K562 (cell line): Measurements from ENCODE around the gene TMEM144. TPM values are rescaled to one million over a fixed set of nuclear protein-coding genes. Genes with fewer than 3 reads are reported as not detected.
A peak's percentile ranks its signal among the peaks of the same experiment; 100 is the strongest.

Experiments
- CBFA2T2 ChIP-seq: fragments of 450-650 bp; conservative IDR thresholded peaks from 2 replicates; pipeline ENCODE4 v1.6.1; 2017; ENCODE audit warnings: mild to moderate bottlenecking
- ELF1 ChIP-seq: fragments of 200-800 bp; sonication (Bioruptor generic); IDR thresholded peaks from 2 replicates; pipeline ENCODE4 v1.6.1; 2016; ENCODE audit warnings: missing genetic modification characterization, missing compliant biosample characterization
- ELF4 ChIP-seq: fragments of 450-650 bp; formaldehyde crosslinking; IDR thresholded peaks from 2 replicates; pipeline ENCODE4 v1.4.0; 2022; ENCODE audit warnings: missing genetic modification characterization
- EZH2 ChIP-seq: IDR thresholded peaks from 2 replicates; pipeline ENCODE4 v1.6.1; 2012; ENCODE audit warnings: low read depth, mild to moderate bottlenecking, inconsistent platforms, low read length, borderline replicate concordance
- HNRNPK ChIP-seq: fragments of 200-400 bp; formaldehyde crosslinking; IDR thresholded peaks from one replicate; pipeline ENCODE4 v1.6.1; 2018; ENCODE audit warnings: mild to moderate bottlenecking, low read depth, low read length; ENCODE audit not compliant: poor library complexity, severe bottlenecking
- KDM2B ChIP-seq: fragments of 250-450 bp; sonication (Bioruptor Pico); IDR thresholded peaks from 2 replicates; pipeline ENCODE4 v1.8.0; 2021; ENCODE audit warnings: mild to moderate bottlenecking, moderate library complexity
- NFXL1 ChIP-seq: fragments of 450-650 bp; formaldehyde crosslinking; IDR thresholded peaks from 2 replicates; pipeline ENCODE4 v1.4.0; 2021; ENCODE audit warnings: mild to moderate bottlenecking
- POLR2AphosphoS2 ChIP-seq: IDR thresholded peaks from 2 replicates; pipeline ENCODE4 v1.6.1; 2012; ENCODE audit warnings: low read length, improper control_type of control experiment
- RNF2 ChIP-seq: sonication (generic); IDR thresholded peaks from 2 replicates; pipeline ENCODE4 v1.6.1; 2016
- SIN3B ChIP-seq: fragments of 450-650 bp; IDR thresholded peaks from 2 replicates; pipeline ENCODE4 v1.6.1; 2017; ENCODE audit warnings: low read depth, mild to moderate bottlenecking, moderate library complexity
- ZBTB7A ChIP-seq: IDR thresholded peaks from 2 replicates; pipeline ENCODE4 v1.6.1; 2011; ENCODE audit warnings: low read depth, mild to moderate bottlenecking, low read length, moderate library complexity, borderline replicate concordance; ENCODE audit not compliant: control insufficient read depth
- ZNF644 ChIP-seq: fragments of 200-800 bp; sonication (Bioruptor generic); IDR thresholded peaks from 2 replicates; pipeline ENCODE4 v1.6.1; 2016; ENCODE audit warnings: low read depth, missing genetic modification characterization, missing compliant biosample characterization
- ZNF75A ChIP-seq: fragments of 450-650 bp; formaldehyde crosslinking; IDR thresholded peaks from 2 replicates; pipeline ENCODE4 v1.4.0; 2020; ENCODE audit warnings: mild to moderate bottlenecking
- ZNF778 ChIP-seq: fragments of 450-650 bp; formaldehyde crosslinking; IDR thresholded peaks from 2 replicates; pipeline ENCODE4 v1.4.0; 2020; ENCODE audit warnings: mild to moderate bottlenecking, moderate library complexity
- polyA plus RNA-seq, 8 experiments: library from polyadenylated mRNA; depleted of rRNA in 4 of 8; stranded (reverse) in 5 of 8; unstranded in 3 of 8; fragments of >200 nt; fragmentation: Nextera tagmentation in 2 of 8; fragmentation: Illumina TruSeq in 1 of 8; extraction: Ambion mirVana in 2 of 8; extraction: Trizol in 1 of 8; gene quantifications; 2 replicates each; pipeline versions ENCODE4 v1.2.1 to v1.2.3, GENCODE V29; 2011 to 2014; ENCODE audit warnings: inconsistent platforms in 1 of 8, missing spikeins in 1 of 8
- total RNA-seq, 7 experiments: library from RNA; depleted of rRNA in 6 of 7; stranded (reverse); fragments of >200 nt in 6 of 7; fragmentation: Illumina TruSeq in 2 of 7; extraction: Trizol in 2 of 7; gene quantifications; 2 replicates each; pipeline versions ENCODE4 v1.2.1 to v1.2.3, GENCODE V29; 2011 to 2021; ENCODE audit warnings: low replicate concordance in 1 of 7
- TF ChIP-seq, protein P1 (sequence below): fragments of 450-650 bp; IDR thresholded peaks from 2 replicates; pipeline ENCODE4 v1.6.1; 2018; ENCODE audit not compliant: partially characterized antibody
- TF ChIP-seq, protein P2 (sequence below): fragments of 250-450 bp; sonication (Bioruptor Pico); IDR thresholded peaks from 2 replicates; pipeline ENCODE4 v1.4.0; 2020; ENCODE audit warnings: mild to moderate bottlenecking
- TF ChIP-seq, protein P3 (sequence below): fragments of 450-650 bp; IDR thresholded peaks from 2 replicates; pipeline ENCODE4 v1.6.1; 2017; ENCODE audit warnings: antibody characterized with exemption
- TF ChIP-seq, protein P4 (sequence below): IDR thresholded peaks from 2 replicates; pipeline ENCODE4 v1.6.1; 2011; ENCODE audit warnings: borderline replicate concordance, low read depth, mild to moderate bottlenecking, moderate library complexity, low read length; ENCODE audit not compliant: insufficient read depth, poor library complexity, severe bottlenecking

The TMEM144 gene
- total and polyA plus RNA-seq, 9 of the 15 experiments (the other 6 are each of a cell fraction or from before 2014, with no cell fraction given) = 4.0 to 12.0 (median 6.1) TPM

DNA sequence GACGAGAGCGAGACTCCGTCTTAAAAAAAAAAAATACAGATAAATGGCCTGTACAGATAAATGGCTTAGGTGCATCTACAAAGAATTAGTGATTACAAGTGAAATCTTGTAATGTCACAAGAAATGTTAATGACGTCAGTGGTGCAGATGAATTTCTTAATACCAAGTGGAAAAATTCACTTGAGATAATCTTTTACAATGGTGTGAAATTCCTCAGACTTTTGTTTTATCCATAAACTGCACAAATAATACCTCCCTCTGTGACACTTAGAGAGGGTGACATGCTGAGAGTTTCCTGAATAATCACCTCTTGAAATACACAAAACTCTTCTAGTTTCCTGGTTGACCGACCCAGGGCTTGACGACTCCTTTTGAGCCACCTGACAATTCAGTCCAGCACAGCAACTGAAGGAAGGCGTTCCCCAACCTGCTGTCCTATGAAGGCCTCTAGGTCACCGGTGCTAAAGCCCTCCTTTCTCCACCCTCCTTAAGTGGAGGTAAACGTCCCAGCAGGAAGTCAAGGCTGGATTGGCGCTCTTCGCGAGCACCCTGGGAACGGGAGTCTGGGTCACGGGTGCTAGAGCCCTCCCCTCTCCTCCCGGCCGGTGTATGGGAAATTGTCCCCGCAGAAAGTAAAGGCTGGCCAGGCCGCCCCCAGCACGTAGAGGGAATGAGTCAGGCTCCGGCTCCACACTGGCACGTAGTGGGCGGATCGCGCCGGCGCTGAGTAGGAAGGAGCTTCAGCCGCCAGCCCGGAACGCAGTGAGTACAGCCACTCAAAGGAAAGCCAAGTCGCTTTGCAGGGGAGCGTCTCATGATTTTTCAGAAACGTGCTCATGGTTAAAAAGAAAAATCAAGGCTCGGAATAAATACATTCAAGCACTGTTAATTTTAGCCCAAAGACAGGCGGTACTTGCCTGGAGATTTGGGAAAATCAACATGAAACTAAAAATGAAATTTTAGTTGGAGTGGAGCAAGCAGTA, at the start of gene TMEM144 (continued):
- TF ChIP-seq, protein P1, sequence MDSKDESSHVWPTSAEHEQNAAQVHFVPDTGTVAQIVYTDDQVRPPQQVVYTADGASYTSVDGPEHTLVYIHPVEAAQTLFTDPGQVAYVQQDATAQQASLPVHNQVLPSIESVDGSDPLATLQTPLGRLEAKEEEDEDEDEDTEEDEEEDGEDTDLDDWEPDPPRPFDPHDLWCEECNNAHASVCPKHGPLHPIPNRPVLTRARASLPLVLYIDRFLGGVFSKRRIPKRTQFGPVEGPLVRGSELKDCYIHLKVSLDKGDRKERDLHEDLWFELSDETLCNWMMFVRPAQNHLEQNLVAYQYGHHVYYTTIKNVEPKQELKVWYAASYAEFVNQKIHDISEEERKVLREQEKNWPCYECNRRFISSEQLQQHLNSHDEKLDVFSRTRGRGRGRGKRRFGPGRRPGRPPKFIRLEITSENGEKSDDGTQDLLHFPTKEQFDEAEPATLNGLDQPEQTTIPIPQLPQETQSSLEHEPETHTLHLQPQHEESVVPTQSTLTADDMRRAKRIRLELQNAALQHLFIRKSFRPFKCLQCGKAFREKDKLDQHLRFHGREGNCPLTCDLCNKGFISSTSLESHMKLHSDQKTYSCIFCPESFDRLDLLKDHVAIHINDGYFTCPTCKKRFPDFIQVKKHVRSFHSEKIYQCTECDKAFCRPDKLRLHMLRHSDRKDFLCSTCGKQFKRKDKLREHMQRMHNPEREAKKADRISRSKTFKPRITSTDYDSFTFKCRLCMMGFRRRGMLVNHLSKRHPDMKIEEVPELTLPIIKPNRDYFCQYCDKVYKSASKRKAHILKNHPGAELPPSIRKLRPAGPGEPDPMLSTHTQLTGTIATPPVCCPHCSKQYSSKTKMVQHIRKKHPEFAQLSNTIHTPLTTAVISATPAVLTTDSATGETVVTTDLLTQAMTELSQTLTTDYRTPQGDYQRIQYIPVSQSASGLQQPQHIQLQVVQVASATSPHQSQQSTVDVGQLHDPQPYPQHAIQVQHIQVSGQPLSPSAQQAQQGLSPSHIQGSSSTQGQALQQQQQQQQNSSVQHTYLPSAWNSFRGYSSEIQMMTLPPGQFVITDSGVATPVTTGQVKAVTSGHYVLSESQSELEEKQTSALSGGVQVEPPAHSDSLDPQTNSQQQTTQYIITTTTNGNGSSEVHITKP = peak; percentile 71
- TF ChIP-seq ZNF75A (CRISPR knock-in tag) = no peak
- TF ChIP-seq NFXL1 (CRISPR knock-in tag) = no peak
- TF ChIP-seq RNF2 = peak; percentile 36; the same call in 1 of the 2 replicates
- TF ChIP-seq POLR2AphosphoS2 = no peak
- peak; percentile 49; the same call in 1 of the 2 replicates for TF ChIP-seq ELF1
- TF ChIP-seq SIN3B = no peak
- peak; percentile 48; the same call in 1 of the 2 replicates for TF ChIP-seq ZBTB7A
- TF ChIP-seq ZNF644 (tag) = no peak
- TF ChIP-seq, protein P2, sequence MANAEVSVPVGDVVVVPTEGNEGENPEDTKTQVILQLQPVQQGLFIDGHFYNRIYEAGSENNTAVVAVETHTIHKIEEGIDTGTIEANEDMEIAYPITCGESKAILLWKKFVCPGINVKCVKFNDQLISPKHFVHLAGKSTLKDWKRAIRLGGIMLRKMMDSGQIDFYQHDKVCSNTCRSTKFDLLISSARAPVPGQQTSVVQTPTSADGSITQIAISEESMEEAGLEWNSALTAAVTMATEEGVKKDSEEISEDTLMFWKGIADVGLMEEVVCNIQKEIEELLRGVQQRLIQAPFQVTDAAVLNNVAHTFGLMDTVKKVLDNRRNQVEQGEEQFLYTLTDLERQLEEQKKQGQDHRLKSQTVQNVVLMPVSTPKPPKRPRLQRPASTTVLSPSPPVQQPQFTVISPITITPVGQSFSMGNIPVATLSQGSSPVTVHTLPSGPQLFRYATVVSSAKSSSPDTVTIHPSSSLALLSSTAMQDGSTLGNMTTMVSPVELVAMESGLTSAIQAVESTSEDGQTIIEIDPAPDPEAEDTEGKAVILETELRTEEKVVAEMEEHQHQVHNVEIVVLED (CRISPR knock-in tag) = peak; percentile 58; the same call in 1 of the 2 replicates
- no peak for TF ChIP-seq HNRNPK
- TF ChIP-seq KDM2B (CRISPR knock-in tag) = no peak
- TF ChIP-seq CBFA2T2 = no peak
- no peak for TF ChIP-seq EZH2
- TF ChIP-seq, protein P3, sequence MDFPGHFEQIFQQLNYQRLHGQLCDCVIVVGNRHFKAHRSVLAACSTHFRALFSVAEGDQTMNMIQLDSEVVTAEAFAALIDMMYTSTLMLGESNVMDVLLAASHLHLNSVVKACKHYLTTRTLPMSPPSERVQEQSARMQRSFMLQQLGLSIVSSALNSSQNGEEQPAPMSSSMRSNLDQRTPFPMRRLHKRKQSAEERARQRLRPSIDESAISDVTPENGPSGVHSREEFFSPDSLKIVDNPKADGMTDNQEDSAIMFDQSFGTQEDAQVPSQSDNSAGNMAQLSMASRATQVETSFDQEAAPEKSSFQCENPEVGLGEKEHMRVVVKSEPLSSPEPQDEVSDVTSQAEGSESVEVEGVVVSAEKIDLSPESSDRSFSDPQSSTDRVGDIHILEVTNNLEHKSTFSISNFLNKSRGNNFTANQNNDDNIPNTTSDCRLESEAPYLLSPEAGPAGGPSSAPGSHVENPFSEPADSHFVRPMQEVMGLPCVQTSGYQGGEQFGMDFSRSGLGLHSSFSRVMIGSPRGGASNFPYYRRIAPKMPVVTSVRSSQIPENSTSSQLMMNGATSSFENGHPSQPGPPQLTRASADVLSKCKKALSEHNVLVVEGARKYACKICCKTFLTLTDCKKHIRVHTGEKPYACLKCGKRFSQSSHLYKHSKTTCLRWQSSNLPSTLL = no peak
- no peak for TF ChIP-seq ELF4 (CRISPR knock-in tag)
- no peak for TF ChIP-seq ZNF778 (CRISPR knock-in tag)
- TF ChIP-seq, protein P4, sequence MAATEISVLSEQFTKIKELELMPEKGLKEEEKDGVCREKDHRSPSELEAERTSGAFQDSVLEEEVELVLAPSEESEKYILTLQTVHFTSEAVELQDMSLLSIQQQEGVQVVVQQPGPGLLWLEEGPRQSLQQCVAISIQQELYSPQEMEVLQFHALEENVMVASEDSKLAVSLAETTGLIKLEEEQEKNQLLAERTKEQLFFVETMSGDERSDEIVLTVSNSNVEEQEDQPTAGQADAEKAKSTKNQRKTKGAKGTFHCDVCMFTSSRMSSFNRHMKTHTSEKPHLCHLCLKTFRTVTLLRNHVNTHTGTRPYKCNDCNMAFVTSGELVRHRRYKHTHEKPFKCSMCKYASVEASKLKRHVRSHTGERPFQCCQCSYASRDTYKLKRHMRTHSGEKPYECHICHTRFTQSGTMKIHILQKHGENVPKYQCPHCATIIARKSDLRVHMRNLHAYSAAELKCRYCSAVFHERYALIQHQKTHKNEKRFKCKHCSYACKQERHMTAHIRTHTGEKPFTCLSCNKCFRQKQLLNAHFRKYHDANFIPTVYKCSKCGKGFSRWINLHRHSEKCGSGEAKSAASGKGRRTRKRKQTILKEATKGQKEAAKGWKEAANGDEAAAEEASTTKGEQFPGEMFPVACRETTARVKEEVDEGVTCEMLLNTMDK = no peak
